Tibial artery (tissue), 4 donors: Measurements from ENCODE around the gene TSPAN5.
"Not testable (repeated sequence)": the region's sequence is repeated elsewhere in the genome, so short reads cannot be mapped to it uniquely, and the experiment has no call there.

Source experiments
- DNase-seq, 2 donors: peaks; one replicate each; pipeline ENCODE4 v3.0.0-alpha.2; 2019
- H3K27ac ChIP-seq, 2 donors: fragments of 200-600 bp; sonication (generic) in 1 of 2; 1 replicate in 1 of 2; 2 replicates in 1 of 2; pipeline ENCODE4 v1.5.1; 2018 to 2019; ENCODE audit warnings: mild to moderate bottlenecking in 1 of 2
- H3K27me3 ChIP-seq, 2 donors: fragments of 200-600 bp; sonication (generic) in 1 of 2; one replicate each; pipeline versions ENCODE4 v1.5.1 to v1.6.0; 2016 to 2019
- H3K36me3 ChIP-seq, 3 donors: fragments of 200-600 bp; sonication (generic) in 2 of 3; one replicate each; pipeline ENCODE4 v1.5.1; 2016 to 2019; ENCODE audit warnings: mild to moderate bottlenecking in 2 of 3
- H3K4me1 ChIP-seq, 4 donors: fragments of 200-600 bp; sonication (generic) in 2 of 4; 1 replicate in 3 of 4; 2 replicates in 1 of 4; pipeline ENCODE4 v1.5.1; 2016 to 2019
- H3K4me3 ChIP-seq, 2 donors: fragments of 200-600 bp; sonication (generic) in 1 of 2; 1 replicate in 1 of 2; 2 replicates in 1 of 2; pipeline ENCODE4 v1.5.1; 2018 to 2019; ENCODE audit warnings: mild to moderate bottlenecking in 2 of 2
- H3K9me3 ChIP-seq, 3 donors: fragments of 200-600 bp; sonication (generic) in 1 of 3; one replicate each; pipeline ENCODE4 v1.5.1; 2016 to 2019
- CTCF ChIP-seq, 2 experiments: fragments of 200-600 bp in 1 of 2; fragments of 450-650 bp in 1 of 2; IDR thresholded peaks; one replicate each; pipeline ENCODE4 v1.5.1; 2017 to 2019; ENCODE audit warnings: antibody characterized with exemption in 2 of 2, mild to moderate bottlenecking in 1 of 2, moderate library complexity in 1 of 2
- intact Hi-C: fragments of 100-400 bp; cut with DNase I; formaldehyde crosslinking; loops from one replicate; pipeline ENCODE4 v1.15.0; 2023; ENCODE audit warnings: low total_unique reads

The TSPAN5 gene

GRCh38 chr4:98468709-98469108, 189.7 kb downstream of the TSPAN5 start:
- Histone ChIP-seq H3K4me3 (no peak overlapping the region), H3K4me1 (peaks cover 0 to 19% (median 10%) of the 10 kb centered on the region in 4 donors), H3K36me3 (peaks cover 0 to 5% (median 0%) of the 10 kb centered on the region in 3 donors), H3K9me3 (no peaks in the 10 kb centered on the region), H3K27ac (no peak overlapping the region), H3K27me3 (no peaks in the 10 kb centered on the region)
- TF ChIP-seq CTCF (IDR thresholded peaks at IDR 0.05), result no peak
- DNase-seq, result no peak
- intact Hi-C loops, result no loop called here

GRCh38 chr4:98467627-98468072, 190.8 kb downstream of the TSPAN5 start:
- no peaks in the 10 kb centered on the region for H3K27me3 ChIP-seq
- DNase-seq, result peak; percentile 63 to 80
- no peak overlapping the region for H3K27ac ChIP-seq
- peak; percentile 75 to 83 for TF ChIP-seq CTCF (IDR thresholded peaks at IDR 0.05)
- H3K36me3 ChIP-seq, result peaks cover 0 to 5% (median 0%) of the 10 kb centered on the region in 3 donors
- no peaks in the 10 kb centered on the region for H3K9me3 ChIP-seq
- H3K4me1 ChIP-seq, result peaks cover 0 to 19% (median 10%) of the 10 kb centered on the region in 4 donors
- intact Hi-C loops, result no loop called here
- H3K4me3 ChIP-seq, result peak overlapping the region; percentile 26 to 51

GRCh38 chr4:98466868-98467599, 191.4 kb downstream of the TSPAN5 start:
- DNase-seq, result no peak
- peaks cover 0 to 19% (median 10%) of the 10 kb centered on the region in 4 donors for H3K4me1 ChIP-seq
- H3K9me3 ChIP-seq, result no peaks in the 10 kb centered on the region
- intact Hi-C loops, result no loop called here
- H3K4me3 ChIP-seq, result no peak overlapping the region
- no peak overlapping the region for H3K27ac ChIP-seq
- H3K36me3 ChIP-seq, result peaks cover 0 to 2% (median 0%) of the 10 kb centered on the region in 3 donors
- H3K27me3 ChIP-seq, result no peaks in the 10 kb centered on the region
- TF ChIP-seq CTCF (IDR thresholded peaks at IDR 0.05), result no peak

GRCh38 chr4:98462487-98462886, 195.9 kb downstream of the TSPAN5 start:
- H3K27ac ChIP-seq, result no peak overlapping the region
- no peak for DNase-seq
- no peaks in the 10 kb centered on the region for H3K9me3 ChIP-seq
- H3K4me1 ChIP-seq, result peaks cover 0 to 4% (median 2%) of the 10 kb centered on the region in 4 donors
- no peak overlapping the region for H3K4me3 ChIP-seq
- intact Hi-C loops, result no loop called here
- H3K27me3 ChIP-seq, result no peaks in the 10 kb centered on the region
- no peak for TF ChIP-seq CTCF (IDR thresholded peaks at IDR 0.05)
- H3K36me3 ChIP-seq, result no peaks in the 10 kb centered on the region

- DNase-seq, H3K9me3 ChIP-seq, H3K27ac ChIP-seq, H3K36me3 ChIP-seq, H3K27me3 ChIP-seq, H3K4me1 ChIP-seq, H3K4me3 ChIP-seq, intact Hi-C loops: not testable (repeated sequence)
Observed at GRCh38 chr4:98461121-98461865, 197.1 kb downstream of the TSPAN5 start.

- H3K9me3 ChIP-seq, H3K27ac ChIP-seq, H3K27me3 ChIP-seq, H3K4me1 ChIP-seq, DNase-seq, intact Hi-C loops, H3K36me3 ChIP-seq, H3K4me3 ChIP-seq: not testable (repeated sequence)
Observed at GRCh38 chr4:98457422-98457821, 201.0 kb downstream of the TSPAN5 start.
